ENCODE data around the gene CNTNAP2.

GRCh38 chr7:146858690-146859089 lies 742.1 kb downstream of the CNTNAP2 start:
- TF ChIP-seq, protein P1, sequence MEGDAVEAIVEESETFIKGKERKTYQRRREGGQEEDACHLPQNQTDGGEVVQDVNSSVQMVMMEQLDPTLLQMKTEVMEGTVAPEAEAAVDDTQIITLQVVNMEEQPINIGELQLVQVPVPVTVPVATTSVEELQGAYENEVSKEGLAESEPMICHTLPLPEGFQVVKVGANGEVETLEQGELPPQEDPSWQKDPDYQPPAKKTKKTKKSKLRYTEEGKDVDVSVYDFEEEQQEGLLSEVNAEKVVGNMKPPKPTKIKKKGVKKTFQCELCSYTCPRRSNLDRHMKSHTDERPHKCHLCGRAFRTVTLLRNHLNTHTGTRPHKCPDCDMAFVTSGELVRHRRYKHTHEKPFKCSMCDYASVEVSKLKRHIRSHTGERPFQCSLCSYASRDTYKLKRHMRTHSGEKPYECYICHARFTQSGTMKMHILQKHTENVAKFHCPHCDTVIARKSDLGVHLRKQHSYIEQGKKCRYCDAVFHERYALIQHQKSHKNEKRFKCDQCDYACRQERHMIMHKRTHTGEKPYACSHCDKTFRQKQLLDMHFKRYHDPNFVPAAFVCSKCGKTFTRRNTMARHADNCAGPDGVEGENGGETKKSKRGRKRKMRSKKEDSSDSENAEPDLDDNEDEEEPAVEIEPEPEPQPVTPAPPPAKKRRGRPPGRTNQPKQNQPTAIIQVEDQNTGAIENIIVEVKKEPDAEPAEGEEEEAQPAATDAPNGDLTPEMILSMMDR (IDR thresholded peaks at IDR 0.05), result no peak
- TF ChIP-seq POLR2A (IDR thresholded peaks at IDR 0.05), result no peak
